Limb (tissue), 2 donors: Measurements from ENCODE around the gene ELF5.
A peak's percentile ranks its signal among the peaks of the same experiment; 100 is the strongest.

Experiments
- DNase-seq, 2 donors: peaks; one replicate each; pipeline ENCODE4 v3.0.0-alpha.2; 2016; ENCODE audit errors: extremely low spot score in 2 of 2

The ELF5 gene

DNA sequence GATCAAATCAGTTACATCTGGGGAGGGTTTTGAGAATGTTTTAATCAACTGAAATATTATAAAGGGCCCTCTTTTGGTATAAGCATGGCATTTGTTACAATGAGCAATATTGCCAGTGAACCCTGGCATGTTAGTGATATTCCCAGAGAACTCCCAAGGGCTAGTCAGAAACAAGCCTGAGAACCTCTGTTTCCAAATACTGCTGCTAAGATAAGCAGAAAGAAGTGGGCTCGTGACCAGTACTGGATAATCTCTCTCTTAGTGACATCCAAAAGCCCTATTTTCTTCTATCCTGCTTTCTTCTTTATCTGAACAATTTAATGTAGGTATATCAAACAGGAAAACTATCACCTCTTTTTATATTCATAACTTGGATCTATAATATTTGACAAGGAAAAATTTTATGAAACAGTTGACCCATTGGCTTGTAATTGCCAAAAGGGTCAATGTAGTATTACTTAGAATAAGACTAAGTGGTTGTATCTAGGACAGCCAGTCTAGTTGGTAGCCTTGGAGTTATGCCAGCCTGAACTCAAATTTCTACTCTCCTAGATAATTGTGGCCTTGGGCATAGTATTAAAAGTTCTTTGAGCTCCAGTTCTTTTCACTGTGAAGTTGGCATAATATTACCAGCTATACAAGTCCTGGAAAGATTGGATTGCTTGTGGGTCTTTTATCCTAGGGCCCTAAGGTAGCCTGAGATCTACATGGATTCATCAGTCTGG is 59.1 kb downstream of the ELF5 start:
- no peak for DNase-seq

DNA sequence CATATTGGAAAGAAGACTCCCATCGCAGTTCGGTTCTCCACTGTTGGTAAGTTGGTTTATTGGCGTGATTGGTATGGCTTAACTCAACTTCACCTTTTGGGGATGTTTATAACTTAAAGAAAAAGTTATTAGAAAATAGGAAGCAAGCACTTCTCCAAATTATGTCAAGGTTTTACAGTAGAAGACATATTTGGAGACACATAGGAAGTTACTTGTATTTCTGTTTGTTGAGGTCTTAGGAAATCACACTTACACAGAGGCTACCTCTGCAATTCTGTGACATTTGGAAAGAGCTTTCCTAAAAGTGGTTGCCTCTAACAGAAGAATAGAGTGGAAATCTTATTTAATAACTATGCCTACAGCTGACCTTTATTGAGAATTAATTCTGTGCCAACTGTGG is 62.5 kb downstream of the ELF5 start:
- no peak for DNase-seq

DNA sequence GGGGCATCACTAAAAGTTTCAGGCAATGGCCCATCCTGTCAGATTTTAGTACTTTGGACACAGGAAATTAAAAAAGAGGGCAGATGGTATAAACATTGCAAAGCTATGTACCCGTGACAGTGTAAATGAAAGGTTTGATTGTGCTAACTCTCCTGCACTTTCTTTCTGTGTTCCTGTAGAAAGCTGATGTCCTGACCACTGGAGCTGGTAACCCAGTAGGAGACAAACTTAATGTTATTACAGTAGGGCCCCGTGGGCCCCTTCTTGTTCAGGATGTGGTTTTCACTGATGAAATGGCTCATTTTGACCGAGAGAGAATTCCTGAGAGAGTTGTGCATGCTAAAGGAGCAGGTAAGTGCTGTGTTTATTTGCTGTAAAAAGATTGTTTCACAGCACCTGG is 64.6 kb downstream of the ELF5 start:
- no peak for DNase-seq

DNA sequence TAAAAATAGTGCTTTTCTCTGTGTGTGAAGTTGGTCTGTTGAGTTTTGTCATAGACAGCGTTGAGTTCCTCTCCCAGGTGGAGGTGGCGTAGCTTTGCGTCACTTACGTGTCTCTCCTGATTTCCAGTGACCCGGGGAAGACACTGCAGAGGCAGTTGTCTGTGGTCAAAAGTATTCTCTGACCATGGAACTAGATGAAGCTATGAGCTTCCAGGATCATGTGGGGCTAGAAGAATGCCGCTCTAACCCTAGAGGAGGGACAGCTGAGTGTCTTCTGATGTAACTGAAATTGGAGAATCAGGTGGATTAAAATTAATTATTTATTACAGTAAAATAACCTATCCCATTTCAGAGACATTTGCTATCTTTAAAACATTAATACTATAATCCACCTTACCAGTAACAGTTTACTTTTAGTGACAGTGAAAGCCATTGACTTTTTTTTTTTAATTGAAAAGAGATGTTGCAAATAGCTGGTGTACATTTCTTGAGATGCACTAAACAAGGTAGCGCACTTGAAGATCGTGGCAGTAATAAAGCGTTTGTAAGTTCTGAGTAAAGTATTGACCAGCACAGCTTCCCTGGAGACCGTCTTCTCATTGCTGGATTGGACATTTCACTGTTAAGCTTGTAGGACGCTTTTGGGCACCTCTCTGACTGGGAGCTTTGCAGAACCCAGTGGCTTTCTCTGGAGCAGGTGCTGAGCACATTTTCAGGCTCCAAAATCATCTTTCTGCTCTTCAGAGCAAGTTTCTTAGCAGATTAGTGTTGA is 65.2 kb downstream of the ELF5 start:
- no peak for DNase-seq

DNA sequence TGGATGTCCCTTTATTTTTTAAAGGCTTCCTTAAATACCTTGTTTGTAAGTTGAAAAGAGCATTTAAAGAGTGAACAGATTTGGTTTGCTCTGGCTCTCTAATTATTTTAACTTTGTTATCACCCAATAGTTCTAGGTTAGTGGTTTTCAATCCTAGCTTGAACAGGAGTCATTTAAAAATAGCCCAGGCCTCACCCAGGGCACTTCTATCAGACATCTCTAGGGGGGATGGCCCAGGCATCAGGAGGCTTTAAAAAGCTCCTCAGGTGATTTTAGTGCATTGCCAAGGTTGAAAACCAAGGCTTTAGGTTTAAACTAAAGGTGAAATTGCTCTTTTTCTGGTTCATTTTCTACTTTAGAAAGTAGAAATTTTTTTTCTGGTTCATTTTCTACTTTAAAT is 66.5 kb downstream of the ELF5 start:
- no peak for DNase-seq

DNA sequence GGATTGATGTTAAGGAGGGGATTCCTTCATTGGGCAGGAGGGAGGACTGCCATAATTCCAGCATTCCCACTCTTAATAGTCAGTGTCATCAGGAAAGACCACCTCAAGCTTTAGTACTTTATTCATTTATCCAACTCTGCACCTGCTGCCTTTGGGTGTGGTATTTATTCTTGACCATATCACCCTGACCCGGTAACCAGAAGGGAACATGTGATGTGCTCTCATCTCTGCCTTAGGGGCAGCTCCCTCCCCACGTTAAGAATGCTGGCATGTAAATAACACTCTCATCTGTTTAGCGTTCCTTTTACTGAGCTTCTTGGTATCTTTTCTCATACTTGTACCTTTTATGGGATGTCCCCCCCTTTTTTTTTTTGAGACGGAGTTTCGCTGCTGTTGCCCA is 67.2 kb downstream of the ELF5 start:
- no peak for DNase-seq

DNA sequence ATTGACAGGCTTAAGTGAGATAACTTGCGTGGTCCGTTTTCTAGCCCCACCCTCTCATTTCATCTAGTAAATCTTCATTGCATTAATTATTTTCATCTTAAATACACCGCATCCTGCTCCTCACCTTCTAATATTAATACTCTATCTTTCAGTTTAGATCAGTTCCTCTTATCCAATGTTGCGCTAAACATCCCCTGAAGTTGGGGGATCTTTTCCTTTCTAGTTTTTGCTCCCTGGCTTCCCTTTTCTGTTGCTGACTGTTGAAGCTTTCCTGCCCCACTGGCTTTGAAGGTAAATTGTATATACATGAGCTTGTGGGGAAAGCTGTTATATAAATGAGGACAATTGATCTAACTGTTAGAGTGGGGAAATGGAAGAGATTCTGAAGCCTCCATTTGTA is 67.6 kb downstream of the ELF5 start:
- no peak for DNase-seq

DNA sequence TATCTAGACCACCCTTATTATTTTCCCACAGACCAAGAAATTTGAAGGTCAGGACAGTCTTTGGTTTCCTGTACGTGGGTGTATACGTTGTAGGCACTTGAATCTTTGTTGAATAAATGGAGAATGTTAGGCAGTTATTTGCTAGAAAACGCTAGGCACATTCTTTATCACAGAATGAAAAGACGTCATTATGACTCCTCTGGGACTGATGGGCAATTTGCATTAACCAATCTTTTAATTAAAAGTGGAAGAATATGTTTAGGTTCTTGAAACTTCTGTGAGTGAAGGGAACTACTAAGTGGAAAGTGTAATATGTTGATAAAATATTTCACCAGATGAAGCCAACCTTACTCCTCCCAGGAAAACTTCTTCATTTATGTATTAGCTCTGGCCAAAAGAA is 69.2 kb downstream of the ELF5 start:
- DNase-seq: no peak

DNA sequence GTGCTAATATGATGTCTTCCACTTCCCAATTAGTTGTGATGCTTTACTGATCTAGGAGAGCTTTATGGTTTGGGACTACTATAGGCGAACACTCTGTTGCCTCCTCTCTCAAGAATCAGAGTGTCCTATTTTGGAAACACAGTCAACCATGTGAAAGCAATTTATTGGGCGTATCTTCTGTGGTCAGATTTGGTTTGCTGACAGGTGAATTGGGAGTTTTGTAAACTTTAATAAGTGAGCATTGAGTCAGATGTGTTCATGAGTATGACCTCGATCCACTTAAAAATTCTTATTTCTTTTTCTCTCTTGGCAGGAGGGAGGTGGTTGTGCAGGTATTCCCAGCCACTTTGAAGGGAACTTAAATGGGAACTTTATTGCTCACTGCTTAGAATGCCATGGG is 70.5 kb downstream of the ELF5 start:
- DNase-seq: no peak

DNA sequence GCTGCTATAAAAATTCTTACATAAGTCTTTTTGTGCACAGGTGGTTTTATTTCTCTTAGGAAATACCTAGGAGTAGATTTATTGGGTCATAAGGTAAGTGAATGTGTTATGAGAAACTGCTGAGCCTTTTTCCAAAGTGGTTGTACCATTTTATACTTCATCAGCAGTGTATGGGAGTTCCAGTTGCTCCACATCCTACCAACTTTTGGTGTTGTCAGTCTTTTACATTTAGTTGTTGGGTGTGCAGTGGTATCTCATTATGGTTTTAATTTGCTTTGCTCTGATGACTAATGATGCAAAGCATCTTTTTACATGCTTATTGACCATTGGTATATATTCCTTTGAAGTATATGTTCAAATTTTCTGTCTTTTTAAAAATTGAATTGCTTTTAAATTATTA is 71.8 kb downstream of the ELF5 start:
- no peak for DNase-seq

DNA sequence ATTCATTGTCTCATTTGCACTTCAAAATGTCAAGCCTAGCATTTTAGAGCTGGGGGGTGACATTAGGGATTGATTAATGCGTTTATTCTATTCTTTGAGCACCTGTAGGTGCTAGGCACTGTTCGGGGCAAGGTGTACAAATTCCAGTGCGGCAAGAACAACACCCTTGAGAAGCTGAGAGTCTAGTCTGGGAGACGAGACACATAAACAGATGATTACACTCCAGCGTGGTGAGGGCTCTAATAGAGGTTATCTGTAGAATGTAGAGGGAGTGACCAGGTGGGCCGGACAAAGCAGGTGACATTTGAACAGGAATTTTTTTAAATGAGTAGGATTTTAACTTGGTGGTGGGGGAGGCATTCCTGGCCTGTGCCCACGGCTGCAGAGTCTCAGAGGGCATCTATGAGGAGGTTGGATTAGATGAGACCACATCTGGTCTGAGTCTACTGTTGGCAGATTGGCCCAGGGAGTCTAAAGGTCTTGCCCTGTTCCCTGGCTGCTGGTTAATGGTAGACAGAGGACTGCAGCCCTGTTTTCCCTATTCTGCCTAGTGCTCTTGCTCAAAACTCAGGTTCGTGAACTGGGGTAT is 73.9 kb downstream of the ELF5 start:
- no peak for DNase-seq

DNA sequence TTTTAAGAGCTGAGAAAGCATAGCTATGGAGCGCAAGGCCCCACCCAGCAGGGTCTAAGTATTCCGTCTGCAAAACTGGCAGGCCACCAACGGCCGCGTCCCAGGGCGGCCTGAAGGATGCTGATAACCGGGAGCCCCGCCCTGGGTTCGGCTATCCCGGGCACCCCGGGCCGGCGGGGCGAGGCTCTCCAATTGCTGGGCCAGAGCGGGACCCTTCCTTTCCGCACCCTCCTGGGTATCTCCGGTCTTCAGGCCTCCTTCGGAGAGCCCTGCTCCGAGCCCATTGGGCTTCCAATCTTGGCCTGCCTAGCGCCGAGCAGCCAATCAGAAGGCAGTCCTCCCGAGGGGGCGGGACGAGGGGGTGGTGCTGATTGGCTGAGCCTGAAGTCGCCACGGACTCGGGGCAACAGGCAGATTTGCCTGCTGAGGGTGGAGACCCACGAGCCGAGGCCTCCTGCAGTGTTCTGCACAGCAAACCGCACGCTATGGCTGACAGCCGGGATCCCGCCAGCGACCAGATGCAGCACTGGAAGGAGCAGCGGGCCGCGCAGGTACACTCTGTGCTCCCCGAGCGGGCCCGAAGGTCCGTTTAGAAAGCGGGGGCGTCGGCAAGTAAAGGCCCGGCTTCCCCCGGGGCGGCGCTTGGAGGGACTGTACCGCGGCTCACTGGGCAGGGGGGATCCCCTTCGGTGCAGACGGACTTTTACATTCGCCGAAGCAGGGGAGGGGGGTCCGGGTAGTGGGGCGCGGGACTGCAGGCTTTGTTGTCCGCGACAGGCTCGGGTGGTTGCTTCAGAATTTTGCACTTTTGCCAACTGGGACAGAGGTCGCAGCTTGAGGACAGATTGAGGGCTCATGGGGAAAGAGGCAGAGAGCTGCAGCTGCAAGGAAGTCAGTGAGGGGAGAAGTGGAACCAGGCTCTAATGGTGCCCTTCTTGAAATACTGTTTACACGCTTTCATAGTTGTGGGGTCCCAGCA is 74.8 kb downstream of the ELF5 start, which contains the start of gene CAT:
CAT (plus strand) TSS at position 406 of the 979 bp plus-strand sequence; CDS start at position 486, 80 bp downstream.
- peak; percentile 98 to 99 for DNase-seq

DNA sequence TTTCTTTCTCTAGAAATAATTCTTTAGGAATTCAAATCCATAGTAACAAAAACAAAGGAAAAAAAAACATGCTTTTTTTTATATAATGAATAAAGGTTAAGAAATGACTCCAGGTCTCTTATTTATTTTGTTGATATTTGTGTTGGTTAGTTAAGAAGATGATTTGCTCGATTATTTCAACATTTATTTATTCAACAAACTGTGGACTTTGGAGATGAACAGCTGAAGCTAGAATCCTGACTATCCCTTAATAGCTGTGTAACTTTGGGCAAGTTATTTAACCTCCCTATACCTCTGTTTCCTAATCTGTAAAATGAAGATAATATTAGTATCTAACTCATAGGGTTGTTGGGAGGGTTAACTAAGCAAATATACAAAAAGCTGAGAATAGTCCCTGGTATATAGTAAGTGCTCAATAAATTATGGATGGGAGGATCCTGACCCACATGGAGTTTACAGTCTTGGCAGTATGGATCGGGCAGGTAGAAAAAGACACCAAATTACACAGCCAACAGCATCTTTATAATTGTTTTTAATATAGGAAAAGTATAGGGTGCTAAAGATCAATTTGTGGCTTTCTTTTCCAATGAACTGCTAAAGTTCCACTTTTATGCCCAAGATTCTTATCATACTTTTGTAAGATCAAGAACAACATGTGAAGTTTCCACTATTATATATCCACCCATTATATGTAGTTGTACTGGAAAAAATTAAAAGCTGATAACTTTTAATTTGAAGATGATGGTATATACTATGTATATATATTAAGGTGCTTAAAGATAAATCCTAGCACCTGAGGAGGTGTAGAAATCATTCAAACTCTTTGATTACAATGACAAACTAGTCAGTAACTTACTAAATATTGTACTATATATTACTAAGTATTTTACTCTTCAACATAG is 76.1 kb downstream of the ELF5 start:
- DNase-seq: no peak

DNA sequence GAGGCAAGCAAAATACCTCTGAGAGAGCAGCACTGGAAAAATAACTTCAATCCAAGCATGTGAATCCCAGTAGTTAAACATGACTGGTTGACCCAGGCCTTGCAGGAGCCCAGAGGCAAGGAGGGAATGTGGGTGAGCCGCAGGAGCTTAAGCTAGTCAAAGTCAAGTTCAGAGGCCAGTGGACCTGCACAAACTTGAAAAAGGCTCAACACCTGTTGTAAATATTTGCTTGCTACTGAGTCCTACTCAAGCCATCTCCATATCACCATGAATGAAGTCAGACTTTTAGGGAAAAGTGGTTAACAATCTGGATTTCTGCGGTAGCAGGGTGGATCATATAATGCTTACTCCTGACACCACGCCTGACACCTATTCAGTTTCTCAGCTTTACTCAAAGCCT is 79.7 kb downstream of the ELF5 start:
- DNase-seq: no peak

DNA sequence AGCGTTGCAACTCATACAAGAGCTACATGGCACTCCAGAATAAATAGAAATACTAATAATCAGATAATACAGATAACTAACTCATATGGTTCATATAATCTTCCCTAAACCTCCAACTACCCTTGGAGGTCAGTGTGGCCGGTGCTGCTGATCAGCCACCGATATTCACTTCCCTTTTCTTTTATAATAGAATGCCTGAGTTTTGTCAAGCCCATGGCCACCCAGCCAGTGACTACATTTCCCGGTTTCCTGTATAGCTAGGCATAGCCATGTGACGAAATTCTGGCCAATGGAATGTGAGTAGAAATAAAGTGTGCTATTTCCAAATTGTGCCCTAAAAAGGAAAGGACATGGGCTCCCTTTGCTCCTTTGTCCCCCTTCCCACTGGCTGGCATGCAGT is 80.8 kb downstream of the ELF5 start:
- no peak for DNase-seq

DNA sequence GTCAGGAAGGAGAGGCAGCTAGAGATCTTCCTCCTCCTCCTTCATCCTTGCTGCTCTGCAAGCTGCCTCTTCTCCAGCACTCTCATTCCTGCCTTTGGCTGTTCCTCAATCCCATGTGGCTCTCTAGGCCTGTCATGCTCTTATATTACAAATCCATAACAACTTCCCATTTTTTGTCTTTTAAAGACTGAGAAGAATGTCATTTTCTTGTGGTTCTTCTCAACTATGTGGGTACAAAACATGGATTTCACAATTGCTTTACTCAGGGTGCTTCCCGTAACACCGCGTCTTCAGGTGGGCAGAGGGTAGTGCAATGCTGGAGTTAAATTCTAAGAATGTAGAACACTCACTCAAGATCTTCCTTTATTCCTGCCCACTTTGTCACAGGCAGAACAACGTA is 81.6 kb downstream of the ELF5 start:
- no peak for DNase-seq
